Neural progenitor cell (in vitro differentiated cells): Measurements from ENCODE around the gene CDK11A.
"Not testable (repeated sequence)": the region's sequence is repeated elsewhere in the genome, so short reads cannot be mapped to it uniquely, and the experiment has no call there.

ENCODE experiments used
- CTCF ChIP-seq: fragments of 200-600 bp; sonication (generic); IDR thresholded peaks from 2 replicates; pipeline ENCODE4 v1.5.1; 2017; ENCODE audit warnings: antibody characterized with exemption, mild to moderate bottlenecking
- EZH2 ChIP-seq: fragments of 200-600 bp; sonication (generic); IDR thresholded peaks from 2 replicates; pipeline ENCODE4 v1.6.1; 2017; ENCODE audit warnings: antibody characterized with exemption, mild to moderate bottlenecking, moderate library complexity

GRCh38 chr1:1696431-1697357, 27.5 kb downstream of the CDK11A start:
- TF ChIP-seq CTCF, EZH2: not testable (repeated sequence)
